GM18873 (cell line): ENCODE results near the gene LCORL.
"Not testable (repeated sequence)": the region's sequence is repeated elsewhere in the genome, so short reads cannot be mapped to it uniquely, and the experiment has no call there.

Experiments
- ATAC-seq: cut with Tn5 transposase; IDR thresholded peaks from one replicate; pipeline ENCODE4 v1.9.1; 2021; ENCODE audit warnings: mild to moderate bottlenecking, moderate library complexity, moderate number of reproducible peaks; ENCODE audit not compliant: unreplicated experiment, low FRiP score

Gene LCORL

DNA sequence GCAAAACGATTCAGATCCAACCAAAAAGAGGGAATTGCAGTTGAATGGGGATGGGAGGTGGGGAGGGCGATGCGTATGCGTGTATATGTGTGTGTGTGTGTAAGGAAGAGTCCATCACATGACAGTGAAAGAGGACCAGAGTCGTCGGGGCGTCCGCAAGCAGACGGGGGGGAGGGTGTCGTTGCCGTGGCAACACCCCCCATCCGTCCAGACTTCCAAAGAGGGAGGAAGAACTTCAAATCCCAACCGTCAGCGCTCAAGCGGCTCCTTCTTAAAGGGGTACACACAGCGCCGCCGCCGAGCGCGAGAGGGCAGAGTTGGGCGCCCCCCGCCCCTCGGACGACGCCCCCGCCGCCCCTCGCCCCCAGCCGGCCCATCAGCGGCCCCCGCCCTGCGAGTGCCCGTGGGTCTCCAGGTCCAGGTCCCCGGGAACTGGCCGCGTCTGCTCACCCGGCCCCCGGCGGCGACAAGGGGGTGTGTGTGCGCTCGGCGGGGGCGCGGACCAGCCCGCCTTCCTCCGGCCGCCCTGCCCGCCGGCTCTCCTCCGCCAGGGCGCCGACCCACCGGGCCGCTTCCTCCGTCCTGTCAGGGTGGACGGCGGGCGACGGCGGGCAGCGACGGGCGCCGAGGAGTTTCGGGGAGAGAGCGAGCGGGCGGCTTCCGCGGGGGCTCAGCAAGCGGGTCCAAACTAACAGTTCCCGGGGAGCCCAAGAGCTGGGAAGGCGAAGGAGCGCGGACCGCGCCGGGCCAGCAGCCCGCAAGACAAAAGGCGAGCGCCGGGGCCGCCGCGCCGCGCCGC is 685 bp downstream of the LCORL start:
- ATAC-seq = peak; percentile 0

DNA sequence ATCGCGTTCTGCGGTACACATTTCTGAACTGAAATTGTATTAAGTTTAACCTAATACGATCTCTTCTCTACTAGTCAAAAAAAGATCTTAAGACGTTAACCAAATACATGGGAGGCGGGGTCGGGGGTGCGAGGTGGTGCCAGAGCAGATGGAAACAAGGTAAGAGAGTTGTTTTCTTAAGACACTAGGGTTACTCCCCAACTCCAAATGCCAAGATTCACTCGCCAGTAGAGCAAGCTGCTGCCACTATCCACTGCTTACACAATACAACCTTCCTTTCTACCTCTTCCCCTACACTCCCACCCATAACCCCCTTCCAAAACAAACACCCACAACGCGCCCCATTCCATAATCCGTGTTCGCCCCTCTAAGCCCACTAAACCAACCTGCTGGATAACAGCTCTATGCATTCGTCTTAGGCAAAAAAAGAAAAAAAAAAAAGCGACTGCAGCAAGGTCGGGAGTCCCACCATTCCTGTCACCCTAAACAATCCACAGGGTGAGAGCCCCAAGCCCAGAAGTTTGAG is 1.3 kb downstream of the LCORL start:
- ATAC-seq = no peak

DNA sequence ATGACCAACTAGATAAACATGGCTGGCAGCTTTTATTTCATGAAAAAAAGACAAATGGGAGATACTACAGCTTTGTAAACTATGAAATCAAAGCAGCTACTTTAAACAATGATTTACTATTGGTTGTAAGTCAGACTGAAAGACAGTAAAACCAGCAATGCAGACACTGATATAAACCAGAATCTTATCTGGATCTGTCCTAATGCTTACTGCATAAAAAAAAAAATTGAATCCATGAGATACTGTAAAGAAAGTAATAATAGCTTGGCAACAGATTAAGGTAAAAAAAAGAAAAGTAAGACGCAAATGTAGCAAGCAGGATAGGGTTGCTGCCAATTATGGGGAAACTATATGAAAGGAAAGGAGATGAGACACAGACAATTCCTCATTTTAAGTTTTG is 7.3 kb downstream of the LCORL start:
- ATAC-seq = no peak

DNA sequence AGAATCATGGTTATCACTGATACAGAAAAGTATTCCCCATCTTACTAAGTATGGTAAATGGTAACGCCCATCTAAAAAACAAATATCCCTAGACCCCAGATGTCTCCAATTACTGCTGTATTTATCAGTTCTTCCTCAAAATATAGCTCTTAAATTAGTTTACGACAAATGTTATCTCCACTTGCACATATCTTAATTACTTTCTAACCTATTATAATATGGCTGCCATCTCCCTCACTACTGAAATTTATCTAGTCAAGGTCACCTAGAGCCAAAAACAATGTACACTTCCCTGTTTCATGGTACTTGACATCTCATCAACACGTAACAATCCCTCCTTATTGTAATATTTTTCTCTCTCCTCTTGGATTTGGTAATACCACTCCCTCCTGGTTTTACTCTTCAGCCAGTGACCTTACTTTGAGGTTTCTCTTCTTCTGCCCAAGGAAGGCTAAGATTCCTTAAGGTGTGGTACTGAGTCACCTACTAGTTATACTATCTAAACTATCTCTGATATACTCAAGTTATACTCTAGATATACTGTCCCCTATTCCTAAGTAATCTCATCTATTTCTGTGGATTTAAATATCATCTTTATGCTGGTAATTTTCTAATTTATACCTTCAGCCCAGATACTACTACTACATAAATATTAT is 8.6 kb downstream of the LCORL start:
- no peak for ATAC-seq

DNA sequence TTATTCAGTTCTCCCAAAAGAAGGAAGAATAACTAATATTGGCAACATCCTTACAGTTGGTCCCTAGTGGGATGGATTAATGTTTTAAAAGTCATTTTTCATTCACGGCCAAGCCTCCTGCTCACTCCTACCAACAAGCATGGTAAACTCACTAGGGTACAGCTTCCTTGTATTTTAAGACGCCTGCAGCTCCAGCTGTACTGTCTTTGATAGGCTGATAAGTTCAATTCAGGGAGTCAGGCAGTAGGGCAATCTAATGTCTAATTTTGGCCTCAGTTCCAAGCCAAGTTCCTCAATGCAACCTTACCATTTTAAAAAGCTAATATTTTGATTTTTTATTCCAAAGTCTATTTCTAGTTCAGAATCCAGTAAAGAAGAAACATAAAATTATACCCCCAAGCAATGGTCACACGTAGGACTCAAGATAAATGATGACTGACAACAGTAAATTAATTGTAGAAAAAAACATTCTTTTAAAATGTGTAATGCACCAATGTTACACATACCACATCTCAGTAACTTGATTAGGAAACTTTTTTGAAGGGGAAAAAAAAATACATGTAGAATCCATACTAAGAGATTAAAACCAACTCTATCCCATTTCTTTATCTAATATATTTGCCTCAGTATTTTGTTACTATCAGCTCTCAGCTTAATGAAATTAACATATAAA is 9.3 kb downstream of the LCORL start:
- no peak for ATAC-seq

DNA sequence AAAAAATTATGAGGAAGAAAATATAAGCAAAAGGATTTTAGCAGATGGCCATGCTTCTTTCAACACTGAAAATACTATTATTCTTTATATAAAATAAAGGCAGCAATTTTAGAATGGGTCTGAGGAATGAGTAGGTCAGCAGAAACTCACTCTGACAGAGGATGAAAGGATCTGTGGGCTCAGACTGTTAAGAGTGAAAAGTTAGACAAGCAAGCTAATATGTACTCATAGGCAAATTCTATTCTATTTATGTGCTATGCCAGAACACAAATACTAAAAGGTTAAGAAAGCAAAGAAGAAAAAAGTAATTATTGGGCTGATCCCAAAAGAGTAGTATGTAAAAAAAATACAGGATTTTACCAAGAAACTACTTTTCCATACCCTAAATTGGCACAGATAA is 13.9 kb downstream of the LCORL start:
- ATAC-seq = no peak

DNA sequence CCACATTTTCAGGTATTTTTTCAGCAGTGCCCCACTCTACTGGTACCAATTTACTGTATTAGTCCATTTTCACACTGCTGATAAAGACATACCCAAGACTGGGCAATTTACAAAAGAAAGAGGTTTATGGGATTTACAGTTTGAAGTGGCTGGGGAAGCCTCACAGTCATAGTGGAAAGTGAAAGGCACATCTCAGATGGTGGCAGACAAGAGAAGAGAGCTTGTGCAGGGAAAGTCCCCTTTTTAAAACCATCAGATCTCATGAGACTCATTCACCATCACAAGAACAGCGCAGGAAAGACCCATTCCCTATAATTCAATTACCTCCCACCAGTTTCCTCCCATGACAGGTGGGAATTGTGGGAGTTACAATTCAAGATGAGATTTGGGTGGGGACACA is 15.1 kb downstream of the LCORL start:
- not testable (repeated sequence) for ATAC-seq

DNA sequence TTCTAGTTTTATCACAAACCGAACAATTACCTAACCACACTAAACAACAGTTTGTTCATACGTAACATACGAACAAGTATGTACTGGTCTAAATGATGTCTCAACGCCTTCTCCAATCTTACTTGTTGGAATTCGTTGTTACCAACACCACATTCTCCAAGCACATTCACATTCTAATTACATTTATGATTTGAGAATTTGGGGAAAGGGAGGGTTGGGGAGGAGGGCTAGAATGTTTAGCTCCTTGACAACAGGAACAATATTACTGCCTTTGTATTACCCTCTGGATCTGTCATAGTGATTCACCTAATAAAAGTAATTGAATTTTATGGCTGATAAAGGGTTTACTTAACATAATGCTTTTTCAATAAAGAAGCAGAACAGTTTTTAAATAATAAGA is 24.4 kb downstream of the LCORL start:
- no peak for ATAC-seq

DNA sequence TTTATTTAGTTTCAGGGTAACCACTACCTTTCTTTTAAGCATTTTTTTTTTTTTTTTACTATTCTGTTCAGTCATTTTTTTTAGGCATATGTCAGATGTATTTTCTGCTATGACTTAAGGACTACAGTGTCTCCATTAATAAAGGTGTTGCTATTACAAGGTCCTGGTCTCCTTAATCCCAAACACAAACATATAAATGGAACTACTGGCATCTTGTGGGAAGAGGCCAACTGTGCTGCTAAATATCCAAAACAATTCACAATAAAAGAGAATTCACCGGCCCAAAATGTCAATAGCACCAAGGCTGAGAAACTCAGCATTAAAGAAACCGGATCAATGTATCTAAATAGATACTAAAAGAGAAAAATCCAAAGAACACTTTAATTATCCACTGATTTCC is 26.4 kb downstream of the LCORL start:
- ATAC-seq = no peak

DNA sequence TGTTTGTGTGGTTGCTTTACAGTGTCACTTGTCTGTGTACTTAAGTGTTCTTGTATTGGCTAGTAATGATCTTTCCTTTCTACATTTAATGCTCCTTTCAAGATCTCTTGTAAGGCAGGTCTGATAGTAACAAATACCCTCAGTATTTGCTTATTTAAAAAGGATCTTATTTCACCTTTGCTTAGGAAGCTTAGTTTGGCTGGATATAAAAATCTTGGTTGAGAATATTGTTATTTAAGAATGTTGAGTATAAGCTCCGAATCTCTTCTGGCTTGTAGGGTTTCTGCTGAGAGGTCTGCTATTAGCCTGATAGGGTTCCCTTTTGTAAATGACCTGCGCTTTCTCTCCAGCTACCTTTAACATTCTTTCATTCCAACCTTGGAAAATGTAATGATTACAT is 35.7 kb downstream of the LCORL start:
- ATAC-seq = no peak

DNA sequence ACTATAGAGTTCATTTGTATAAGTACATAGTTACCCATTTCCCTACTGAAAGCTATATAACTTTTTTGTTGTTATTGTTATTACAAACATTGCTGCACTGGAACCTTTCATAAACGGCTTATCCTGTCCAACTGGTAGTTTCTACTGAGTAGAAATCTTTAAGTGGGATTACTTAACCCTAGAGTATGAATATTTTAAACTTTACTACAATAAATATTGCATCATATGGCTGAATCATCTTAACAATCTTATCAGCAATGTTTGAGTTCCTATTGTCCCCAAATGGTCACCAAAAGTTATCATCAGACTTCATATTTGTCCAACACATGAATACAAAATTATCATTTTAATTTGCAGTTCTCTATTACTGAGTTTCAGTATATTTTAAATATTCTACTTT is 40.5 kb downstream of the LCORL start:
- ATAC-seq = no peak

DNA sequence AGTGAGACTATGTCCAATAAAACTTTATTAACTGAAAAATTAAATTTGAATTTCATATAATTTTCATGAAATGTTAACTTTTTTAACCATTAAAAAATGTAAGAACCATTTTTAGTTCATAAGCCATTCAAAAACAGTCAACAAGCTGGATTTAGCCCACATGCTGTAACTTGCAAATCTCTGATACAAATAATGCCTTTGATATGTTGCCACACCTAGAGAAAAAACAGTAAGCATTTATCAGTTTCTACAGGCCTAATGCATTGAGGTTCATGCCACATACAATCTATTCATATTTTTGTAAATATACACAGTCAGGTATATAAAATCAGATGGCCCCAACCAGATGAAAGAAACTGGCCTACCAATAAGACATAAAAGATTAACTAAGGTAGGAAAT is 52.8 kb downstream of the LCORL start:
- ATAC-seq = no peak

DNA sequence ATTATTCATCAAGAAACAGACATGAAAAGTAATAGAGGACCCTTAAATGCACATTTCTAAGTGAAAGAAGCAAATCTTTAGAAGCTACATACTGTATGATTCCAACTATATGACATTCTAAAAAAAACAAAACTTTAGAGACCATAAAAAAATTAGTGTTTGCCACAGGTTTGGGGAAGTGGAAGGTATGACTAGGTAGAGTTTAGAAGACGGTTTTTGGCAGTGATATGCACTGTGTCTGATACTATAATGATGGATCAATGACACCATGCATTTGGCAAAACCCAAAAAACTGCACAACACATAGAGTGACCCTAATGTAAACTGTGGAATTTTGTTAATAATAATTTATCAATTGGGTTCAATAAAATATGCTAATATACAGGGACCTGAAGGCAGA is 54.5 kb downstream of the LCORL start:
- ATAC-seq = no peak

DNA sequence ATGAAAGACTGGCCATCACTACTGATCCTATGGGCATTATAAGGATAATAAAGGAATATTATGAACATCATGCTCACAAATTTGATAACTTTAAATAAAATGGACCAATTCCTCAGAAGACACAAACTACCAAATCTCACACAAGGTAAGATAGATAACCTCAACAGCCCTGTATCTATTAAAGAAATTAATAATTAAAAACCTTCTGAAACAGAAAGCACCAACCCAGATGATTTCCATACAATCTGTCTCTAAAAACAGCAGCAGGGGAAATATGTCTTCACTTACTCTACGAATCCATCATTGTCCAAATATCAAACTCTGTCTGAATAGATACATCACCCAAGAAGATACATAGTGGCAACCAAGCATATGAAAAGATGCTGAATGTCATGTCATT is 55.2 kb downstream of the LCORL start:
- no peak for ATAC-seq

DNA sequence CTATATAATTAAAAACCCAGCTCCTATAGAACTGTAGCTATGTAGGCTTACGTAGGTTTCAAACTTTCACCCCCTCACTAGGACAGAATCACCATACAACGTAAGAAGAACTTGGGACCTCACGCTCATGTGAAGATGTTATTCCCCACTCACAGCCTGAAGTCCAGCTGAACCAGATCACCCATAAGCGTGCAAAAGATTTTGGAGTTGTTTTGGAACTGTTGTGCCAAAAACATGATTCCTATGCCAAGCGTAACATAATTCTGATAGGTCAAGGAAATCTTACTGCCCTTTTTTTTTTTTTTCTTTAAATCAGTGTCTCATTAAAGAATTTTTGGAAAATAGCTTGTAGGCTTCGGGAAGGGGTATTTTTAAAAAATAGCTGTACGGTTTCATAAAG is 57.0 kb downstream of the LCORL start:
- no peak for ATAC-seq

DNA sequence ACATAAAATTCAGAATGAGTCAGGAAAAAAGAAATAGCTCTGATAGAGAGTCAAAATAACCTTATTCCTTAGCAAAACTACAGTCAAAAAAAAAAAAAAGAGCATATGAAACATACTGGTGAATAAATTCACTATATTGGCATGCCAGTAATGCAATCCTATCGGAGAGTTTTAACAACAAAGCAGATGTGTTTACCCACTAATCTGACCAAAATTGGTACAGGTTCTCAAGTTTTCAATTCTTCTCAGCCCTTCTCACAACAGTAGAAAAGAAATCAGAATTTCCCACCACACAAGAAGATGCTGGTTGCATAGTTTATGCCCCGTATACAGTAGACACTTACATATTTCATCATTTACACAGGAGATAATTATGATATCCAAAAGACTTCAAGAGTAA is 59.4 kb downstream of the LCORL start:
- no peak for ATAC-seq

DNA sequence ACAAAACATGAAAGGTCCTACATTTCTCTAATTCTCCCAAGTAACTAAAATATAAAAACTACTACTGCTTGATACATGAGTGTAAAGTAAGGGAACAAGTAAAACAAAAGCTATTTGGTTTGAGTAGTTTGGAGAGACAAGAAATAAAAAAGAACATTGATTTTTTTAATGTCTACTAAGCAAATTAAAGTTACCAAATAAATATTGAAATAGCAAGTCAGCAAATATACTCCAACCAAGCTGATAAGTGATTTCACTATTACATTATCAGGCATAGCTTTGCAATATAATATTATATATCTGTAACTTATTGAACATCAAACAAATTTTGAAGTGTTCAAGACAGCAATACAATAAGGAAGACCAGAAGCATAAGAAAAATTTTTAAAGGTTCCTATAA is 60.3 kb downstream of the LCORL start:
- ATAC-seq = no peak

DNA sequence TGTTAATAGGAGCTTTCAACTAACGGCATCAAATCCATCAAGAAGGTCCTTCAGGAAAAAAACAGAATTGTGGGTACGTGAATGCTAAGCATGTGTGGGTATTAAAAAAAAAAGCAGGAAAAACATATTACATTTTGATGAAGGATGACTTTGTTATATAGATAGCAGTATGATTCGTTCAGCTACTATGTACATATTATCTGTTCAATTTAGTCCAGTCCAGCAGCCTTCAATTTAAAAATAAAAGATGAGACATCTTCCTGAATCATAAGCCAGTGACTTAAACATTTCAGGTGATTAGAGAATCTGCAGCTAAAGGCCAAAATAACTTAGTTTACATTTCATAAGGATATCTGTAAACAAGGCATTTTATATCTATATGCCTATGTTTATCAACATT is 63.4 kb downstream of the LCORL start:
- no peak for ATAC-seq

DNA sequence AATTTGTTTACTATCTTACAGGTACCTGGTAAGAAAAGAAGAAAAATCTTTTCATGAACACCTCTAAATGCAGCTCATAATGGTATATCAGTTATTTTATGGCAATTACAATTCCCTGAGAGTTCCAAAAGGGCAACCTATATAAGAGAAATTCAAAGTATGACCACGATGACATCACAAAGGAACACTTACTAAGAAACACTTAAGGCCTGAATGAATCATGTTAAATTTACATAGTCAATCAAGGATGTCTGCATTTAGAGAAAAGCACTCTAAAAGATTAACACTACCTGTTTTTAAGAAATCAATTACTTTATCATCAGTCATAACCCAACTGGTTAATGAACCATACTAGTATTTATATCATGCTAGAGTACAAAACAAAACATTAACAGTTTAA is 63.9 kb downstream of the LCORL start:
- no peak for ATAC-seq

DNA sequence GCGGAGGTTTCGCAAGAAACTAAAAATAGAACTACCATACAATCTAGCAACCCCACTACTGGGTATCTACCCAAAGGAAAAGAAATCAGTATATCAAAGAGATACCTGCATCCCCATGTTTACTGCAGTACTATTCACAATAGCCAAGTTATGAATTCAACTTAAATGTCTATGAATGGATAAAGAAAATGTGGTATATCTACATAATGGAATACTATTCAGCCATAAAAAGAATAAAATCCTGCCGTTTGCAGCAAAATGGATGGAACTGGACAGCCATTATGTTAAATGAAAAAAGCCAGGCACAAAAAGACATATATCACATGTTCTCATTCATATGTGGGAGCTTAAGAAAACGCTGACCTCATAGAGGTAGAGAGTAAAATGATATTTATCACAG is 65.3 kb downstream of the LCORL start:
- no peak for ATAC-seq

DNA sequence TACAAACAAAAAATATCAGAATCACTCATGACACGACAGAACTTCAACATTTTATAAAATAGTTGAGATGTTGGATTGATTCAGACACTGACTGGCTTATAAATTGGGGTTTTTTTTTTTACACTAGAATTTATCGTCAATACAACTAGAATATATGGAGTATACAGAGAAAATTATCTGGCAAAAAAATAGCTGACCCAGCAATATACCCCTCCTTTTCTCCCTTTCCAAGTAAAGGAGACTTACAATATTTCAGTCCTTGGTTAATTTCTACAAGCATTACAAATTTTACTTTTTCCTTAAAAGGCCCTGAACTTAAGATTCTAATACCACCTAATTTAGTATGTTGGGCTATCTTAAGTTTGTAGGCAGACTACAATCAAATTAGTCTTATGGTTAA is 76.3 kb downstream of the LCORL start:
- no peak for ATAC-seq

DNA sequence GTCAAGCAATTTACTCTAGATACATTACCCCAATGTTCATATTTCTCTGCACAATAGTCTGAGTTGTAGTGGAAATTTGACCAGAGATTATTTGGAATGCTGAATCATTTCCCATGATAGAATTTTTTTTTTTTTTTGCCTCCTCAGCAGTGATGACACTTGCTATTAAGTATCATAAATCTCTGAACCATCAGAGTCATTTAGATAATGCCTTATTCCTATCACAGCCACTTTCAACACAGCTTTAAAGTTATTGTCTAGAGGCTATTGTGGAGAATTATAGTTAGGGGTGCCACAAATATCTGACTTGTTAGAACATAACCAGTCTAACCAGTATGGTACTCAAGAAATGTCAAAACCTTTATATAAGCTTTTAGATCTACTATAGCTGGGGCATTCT is 79.8 kb downstream of the LCORL start:
- ATAC-seq = no peak
